ENCODE measurements around the gene WDFY4. TPM values are rescaled to one million over a fixed set of nuclear protein-coding genes. Genes with fewer than 3 reads are reported as not detected.

WDFY4 gene
- total RNA-seq, 1 experiment from 2014 or later = not detected

- H4K8ac ChIP-seq (replicated peaks; ENCODE audit: insufficient read length, low read depth, low read length) = no peak overlapping the region
- TF ChIP-seq CTCF (conservative IDR thresholded peaks at IDR 0.05) = no peak
- no peak overlapping the region for H3K27ac Mint-ChIP-seq
- no peak overlapping the region for H4K5ac ChIP-seq (ENCODE audit: insufficient read length, low read depth, low read length)
- H3K23me2 ChIP-seq (ENCODE audit: insufficient read length, low read depth, low read length, poor library complexity, severe bottlenecking) = no peaks in the 10 kb centered on the region
- H3K14ac ChIP-seq (ENCODE audit: insufficient read depth, low read length) = no peak overlapping the region
- no peaks in the 10 kb centered on the region for H3K36me3 Mint-ChIP-seq (ENCODE audit: insufficient read depth in 1 of 3, low read depth in 3 of 3)
- no peak overlapping the region for H2AK5ac ChIP-seq (ENCODE audit: insufficient read length, low read length)
- no peak for DNase-seq
- H3K9me3 Mint-ChIP-seq = no peaks in the 10 kb centered on the region; a peak in 1 of 5 replicates
- no peak overlapping the region for H2AFZ ChIP-seq (ENCODE audit: low read length)
- no peak overlapping the region for H3K4me3 Mint-ChIP-seq
- no peak overlapping the region for H3K4me2 ChIP-seq (ENCODE audit: insufficient read depth, insufficient read length, low read length)
- H2BK20ac ChIP-seq (ENCODE audit: low read depth, low read length, poor library complexity, severe bottlenecking) = no peak overlapping the region
- H3K23ac ChIP-seq (ENCODE audit: insufficient read length, low read depth, low read length) = no peak overlapping the region
- no peaks in the 10 kb centered on the region for H3K79me1 ChIP-seq (ENCODE audit: insufficient read depth, low read depth, low read length, poor library complexity, severe bottlenecking)
- peaks cover 6% of the 10 kb centered on the region for H3K27me3 Mint-ChIP-seq (ENCODE audit: low read depth)
- H3K4me1 Mint-ChIP-seq = peaks cover 8 to 10% of the 10 kb centered on the region in 2 experiments
- no peak overlapping the region for H4K91ac ChIP-seq (ENCODE audit: insufficient read length, low read depth, low read length)
- no peak overlapping the region for H2BK12ac ChIP-seq (ENCODE audit: insufficient read length, low read depth, low read length)
- no peaks in the 10 kb centered on the region for H3K4me1 ChIP-seq (ENCODE audit: insufficient read depth, low read length)
- no peak overlapping the region for H3K56ac ChIP-seq (ENCODE audit: insufficient read length, low read depth, low read length)
- H3K4ac ChIP-seq (ENCODE audit: low read depth, low read length) = no peak overlapping the region
- no peak overlapping the region for H3K18ac ChIP-seq (ENCODE audit: insufficient read length, low read depth, low read length)
- no peak overlapping the region for H3T11ph ChIP-seq (ENCODE audit: low read length)
- no peak overlapping the region for H2BK5ac ChIP-seq (ENCODE audit: insufficient read length, low read length)
- no peak overlapping the region for H2BK120ac ChIP-seq (ENCODE audit: low read depth, low read length, poor library complexity, severe bottlenecking)
- H3K27me3 ChIP-seq (ENCODE audit: insufficient read depth, low read length) = peaks cover 1% of the 10 kb centered on the region; the same call in 1 of the 2 replicates
- H3K9me3 ChIP-seq (ENCODE audit: control insufficient read depth, low read depth, low read length) = no peaks in the 10 kb centered on the region
- no peak overlapping the region for H3K9ac ChIP-seq (ENCODE audit: extremely low read depth, insufficient read length, low read length)
- no peak overlapping the region for H2BK15ac ChIP-seq (ENCODE audit: low read depth, low read length)
- H3K27ac ChIP-seq (ENCODE audit: insufficient read length, low read depth, low read length) = no peak overlapping the region
- no CpG with 5 or more reads among the region's 18 CpGs for WGBS (ENCODE audit: extremely low coverage, insufficient read length, low lambda C conversion rate)
- no peaks in the 10 kb centered on the region for H4K20me1 ChIP-seq (ENCODE audit: control insufficient read depth, insufficient read depth, insufficient read length)
- H3K79me2 ChIP-seq (ENCODE audit: insufficient read depth, low read length) = no peaks in the 10 kb centered on the region
Measured at GRCh38 chr10:48818861-48819520, 134.3 kb downstream of the WDFY4 start.

All from H9 (cell line).